ENCODE measurements around the gene NTN1.

DNA sequence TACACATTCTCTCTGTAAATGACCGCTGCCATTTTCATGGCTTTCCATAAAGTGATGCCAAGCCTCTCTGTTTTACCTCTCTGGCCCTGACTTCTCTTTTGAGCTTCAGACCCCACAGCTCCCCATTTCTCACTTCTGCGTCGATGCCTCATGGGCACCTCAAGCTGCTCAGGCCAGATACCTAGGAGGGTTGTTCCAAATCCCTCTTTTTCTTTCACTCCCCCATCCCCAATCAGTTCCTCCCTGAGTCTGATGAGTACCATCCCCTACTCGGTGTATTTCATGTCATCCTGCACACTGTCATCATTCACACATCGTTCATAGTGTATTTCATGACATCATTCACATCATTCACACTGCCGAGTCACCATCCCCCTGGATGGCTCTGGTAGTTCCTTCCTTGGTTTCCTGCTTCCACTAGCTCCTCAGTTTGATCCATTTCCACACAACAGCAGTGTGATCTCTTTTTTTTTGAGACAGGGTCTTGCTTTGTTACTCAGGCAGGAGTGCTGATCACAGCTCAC, 43.1 kb downstream of the NTN1 start:
- TF ChIP-seq POLR2A (IDR thresholded peaks at IDR 0.05) = no peak
- TF ChIP-seq, protein P1, sequence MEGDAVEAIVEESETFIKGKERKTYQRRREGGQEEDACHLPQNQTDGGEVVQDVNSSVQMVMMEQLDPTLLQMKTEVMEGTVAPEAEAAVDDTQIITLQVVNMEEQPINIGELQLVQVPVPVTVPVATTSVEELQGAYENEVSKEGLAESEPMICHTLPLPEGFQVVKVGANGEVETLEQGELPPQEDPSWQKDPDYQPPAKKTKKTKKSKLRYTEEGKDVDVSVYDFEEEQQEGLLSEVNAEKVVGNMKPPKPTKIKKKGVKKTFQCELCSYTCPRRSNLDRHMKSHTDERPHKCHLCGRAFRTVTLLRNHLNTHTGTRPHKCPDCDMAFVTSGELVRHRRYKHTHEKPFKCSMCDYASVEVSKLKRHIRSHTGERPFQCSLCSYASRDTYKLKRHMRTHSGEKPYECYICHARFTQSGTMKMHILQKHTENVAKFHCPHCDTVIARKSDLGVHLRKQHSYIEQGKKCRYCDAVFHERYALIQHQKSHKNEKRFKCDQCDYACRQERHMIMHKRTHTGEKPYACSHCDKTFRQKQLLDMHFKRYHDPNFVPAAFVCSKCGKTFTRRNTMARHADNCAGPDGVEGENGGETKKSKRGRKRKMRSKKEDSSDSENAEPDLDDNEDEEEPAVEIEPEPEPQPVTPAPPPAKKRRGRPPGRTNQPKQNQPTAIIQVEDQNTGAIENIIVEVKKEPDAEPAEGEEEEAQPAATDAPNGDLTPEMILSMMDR (IDR thresholded peaks at IDR 0.05) = no peak

All from adrenal gland (tissue), 5 donors.